ENCODE data around the gene FGF14. TPM values are rescaled to one million over a fixed set of nuclear protein-coding genes. Genes with fewer than 3 reads are reported as not detected.

Gene FGF14
- total RNA-seq, 5 donors from 2014 or later (not counting 1 experiment from before 2014, with no cell fraction given): 0.03 TPM; not detected in 3

DNA sequence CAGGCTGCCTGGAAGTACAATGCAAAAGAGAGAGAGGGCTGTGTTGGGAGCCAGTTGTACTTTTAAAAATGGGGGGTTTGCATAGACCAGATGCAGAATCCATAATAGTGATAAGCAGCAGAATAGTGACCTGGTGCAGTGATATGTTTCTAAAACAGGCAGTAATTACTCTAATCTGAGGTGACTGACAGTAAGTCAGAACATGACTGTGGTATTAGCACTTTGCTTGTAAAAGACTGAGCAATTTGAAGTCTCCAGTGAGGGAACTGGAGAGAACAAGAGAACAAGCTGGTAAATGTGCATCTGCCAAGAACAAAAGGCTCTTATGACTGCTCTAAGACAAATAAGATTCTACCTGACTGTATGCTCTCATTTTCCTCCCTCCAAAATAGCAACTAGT, 565.9 kb downstream of the FGF14 start:
- Histone ChIP-seq H3K36me3 (ENCODE audit: control insufficient read depth in 2 of 2, extremely low read depth in 1 of 2, insufficient read depth in 1 of 2, low read length in 1 of 2) (no peaks in the 10 kb centered on the region), H3K9me3 (no peaks in the 10 kb centered on the region), H3K27ac (ENCODE audit: low read length) (no peak overlapping the region), H3K4me3 (ENCODE audit: control insufficient read depth in 1 of 2, extremely low read depth in 1 of 2, low read length in 1 of 2) (no peak overlapping the region), H3K27me3 (replicated peaks in 1 of 2; ENCODE audit: control insufficient read depth in 2 of 2, extremely low read depth in 1 of 2, insufficient read depth in 2 of 2, low read length in 1 of 2) (no peaks in the 10 kb centered on the region), H3K4me1 (ENCODE audit: control insufficient read depth in 1 of 2, extremely low read depth in 1 of 2, insufficient read depth in 2 of 2, low read length in 2 of 2) (no peaks in the 10 kb centered on the region)
- H3K27ac Mint-ChIP-seq: no peak overlapping the region
- no peak overlapping the region for H3K4me3 Mint-ChIP-seq
- peaks cover 3 to 11% of the 10 kb centered on the region in 2 donors for H3K27me3 Mint-ChIP-seq
- no peak for DNase-seq
- H3K36me3 Mint-ChIP-seq: no peaks in the 10 kb centered on the region
- ChIA-PET POLR2A (no interaction called here), CTCF (no interaction called here)
- ATAC-seq (replicated peaks in 1 of 4): no peak
- no peaks in the 10 kb centered on the region for H3K4me1 Mint-ChIP-seq
- peaks cover 0 to 8% (median under 1%) of the 10 kb centered on the region in 3 donors for H3K9me3 Mint-ChIP-seq

DNA sequence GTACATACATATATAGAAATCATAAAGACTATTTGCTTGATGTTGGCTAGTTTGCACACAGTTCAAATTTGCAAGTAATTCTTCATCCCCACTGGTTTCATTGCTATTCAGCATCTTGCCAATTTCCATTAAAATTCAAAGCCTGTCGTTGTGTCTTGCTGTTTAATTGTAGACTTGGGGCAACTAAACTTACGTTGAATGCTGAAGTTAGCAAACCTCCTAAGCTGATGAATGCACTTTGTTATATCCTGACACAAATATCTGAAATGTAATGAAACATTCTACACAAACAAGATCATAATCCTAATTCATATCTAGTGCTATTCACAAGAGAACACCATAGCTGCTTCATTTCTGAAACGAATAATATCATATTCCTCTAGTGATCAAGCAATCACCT, 568.2 kb downstream of the FGF14 start:
- Histone ChIP-seq H3K4me1 (ENCODE audit: control insufficient read depth in 1 of 2, extremely low read depth in 1 of 2, insufficient read depth in 2 of 2, low read length in 2 of 2) (no peaks in the 10 kb centered on the region), H3K9me3 (no peaks in the 10 kb centered on the region), H3K4me3 (ENCODE audit: control insufficient read depth in 1 of 2, extremely low read depth in 1 of 2, low read length in 1 of 2) (no peak overlapping the region), H3K36me3 (ENCODE audit: control insufficient read depth in 2 of 2, extremely low read depth in 1 of 2, insufficient read depth in 1 of 2, low read length in 1 of 2) (no peaks in the 10 kb centered on the region), H3K27ac (ENCODE audit: low read length) (no peak overlapping the region), H3K27me3 (replicated peaks in 1 of 2; ENCODE audit: control insufficient read depth in 2 of 2, extremely low read depth in 1 of 2, insufficient read depth in 2 of 2, low read length in 1 of 2) (no peaks in the 10 kb centered on the region)
- Mint-ChIP-seq H3K36me3 (no peaks in the 10 kb centered on the region), H3K4me3 (no peak overlapping the region), H3K9me3 (peaks cover 0 to 8% (median 4%) of the 10 kb centered on the region in 3 donors), H3K27me3 (peaks cover 3 to 11% of the 10 kb centered on the region in 2 donors), H3K27ac (no peak overlapping the region), H3K4me1 (no peaks in the 10 kb centered on the region)
- no peak for ATAC-seq (replicated peaks in 1 of 4)
- no peak for DNase-seq
- POLR2A ChIA-PET: no interaction called here
- WGBS (ENCODE audit: insufficient coverage): no CpG with 5 or more reads among the region's 3 CpGs
- CTCF ChIA-PET: no interaction called here

DNA sequence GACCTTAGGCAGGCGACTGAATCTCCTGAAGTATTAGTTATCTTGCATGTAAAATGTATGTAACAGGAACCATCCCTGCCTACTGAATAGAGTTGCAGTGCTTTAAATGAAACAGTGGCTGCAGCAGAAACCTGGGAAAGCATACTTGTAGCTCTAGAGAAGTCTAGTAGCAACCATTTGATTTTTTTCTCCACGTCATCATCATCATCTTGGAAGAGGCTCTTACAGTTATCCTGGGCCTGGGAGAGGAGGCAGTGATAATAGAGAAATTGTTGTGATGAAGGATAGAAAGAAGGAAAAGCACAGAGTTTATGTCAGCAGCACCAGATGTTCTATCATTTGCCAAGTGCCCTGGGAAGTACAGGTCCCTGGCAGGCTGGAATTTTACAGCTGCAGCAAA, 571.8 kb downstream of the FGF14 start:
- no peaks in the 10 kb centered on the region for H3K4me1 Mint-ChIP-seq
- WGBS (ENCODE audit: insufficient coverage): no CpG with 5 or more reads among the region's 2 CpGs
- Histone ChIP-seq H3K27me3 (replicated peaks in 1 of 2; ENCODE audit: control insufficient read depth in 2 of 2, extremely low read depth in 1 of 2, insufficient read depth in 2 of 2, low read length in 1 of 2) (no peaks in the 10 kb centered on the region), H3K4me3 (ENCODE audit: control insufficient read depth in 1 of 2, extremely low read depth in 1 of 2, low read length in 1 of 2) (no peak overlapping the region), H3K9me3 (no peaks in the 10 kb centered on the region), H3K27ac (ENCODE audit: low read length) (no peak overlapping the region), H3K36me3 (ENCODE audit: control insufficient read depth in 2 of 2, extremely low read depth in 1 of 2, insufficient read depth in 1 of 2, low read length in 1 of 2) (no peaks in the 10 kb centered on the region), H3K4me1 (ENCODE audit: control insufficient read depth in 1 of 2, extremely low read depth in 1 of 2, insufficient read depth in 2 of 2, low read length in 2 of 2) (no peaks in the 10 kb centered on the region)
- ChIA-PET POLR2A (no interaction called here), CTCF (no interaction called here)
- H3K36me3 Mint-ChIP-seq: no peaks in the 10 kb centered on the region
- no peak overlapping the region for H3K4me3 Mint-ChIP-seq
- DNase-seq: no peak
- no peak overlapping the region for H3K27ac Mint-ChIP-seq
- peaks cover 3 to 11% of the 10 kb centered on the region in 2 donors for H3K27me3 Mint-ChIP-seq
- H3K9me3 Mint-ChIP-seq: peaks cover 0 to 8% (median 4%) of the 10 kb centered on the region in 3 donors
- no peak for ATAC-seq (replicated peaks in 1 of 4)

DNA sequence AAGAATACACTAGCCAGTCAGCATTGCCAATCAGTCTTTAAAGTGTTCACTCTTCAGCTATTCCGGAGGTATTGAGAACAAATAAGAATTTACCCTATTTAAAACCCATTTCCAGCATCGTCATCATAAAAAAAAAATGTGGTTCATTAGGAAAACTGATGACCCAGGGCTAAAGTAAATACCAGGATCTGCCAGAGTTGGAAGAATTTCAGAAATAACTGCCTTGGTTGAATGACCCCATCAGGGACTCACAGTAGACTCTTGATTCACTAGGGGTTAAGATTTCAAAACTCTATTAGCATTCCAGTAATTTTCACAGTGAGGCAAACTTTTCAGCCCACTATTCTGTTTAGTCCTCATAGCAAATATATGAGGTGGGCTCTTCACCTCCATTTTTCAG, 572.4 kb downstream of the FGF14 start:
- H3K36me3 Mint-ChIP-seq: no peaks in the 10 kb centered on the region
- H3K4me3 ChIP-seq (ENCODE audit: control insufficient read depth in 1 of 2, extremely low read depth in 1 of 2, low read length in 1 of 2): no peak overlapping the region

DNA sequence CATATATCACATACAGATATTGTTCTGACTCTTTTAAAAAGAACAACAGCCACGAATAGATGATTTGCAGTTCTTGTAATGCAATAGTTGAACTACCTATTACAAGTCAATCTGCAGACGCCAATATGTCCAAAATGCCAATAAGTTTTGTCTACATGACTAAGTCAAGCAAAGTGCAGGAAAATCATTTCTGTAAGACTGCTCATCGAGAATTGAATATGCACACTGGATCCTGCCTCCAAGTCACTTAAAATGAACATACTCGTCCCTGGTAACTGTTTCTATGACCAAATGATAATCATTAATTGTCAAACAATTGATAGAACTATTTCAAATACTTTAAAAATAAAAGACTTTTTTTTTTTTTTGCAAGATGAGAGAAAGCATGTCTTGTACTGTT, 573.7 kb downstream of the FGF14 start:
- no peaks in the 10 kb centered on the region for H3K36me3 Mint-ChIP-seq
- WGBS (ENCODE audit: insufficient coverage): 83% methylated on average over 2 of the region's 4 CpGs
- no peaks in the 10 kb centered on the region for H3K27me3 ChIP-seq (replicated peaks in 1 of 2; ENCODE audit: control insufficient read depth in 2 of 2, extremely low read depth in 1 of 2, insufficient read depth in 2 of 2, low read length in 1 of 2)
- no peak overlapping the region for H3K27ac Mint-ChIP-seq
- no peaks in the 10 kb centered on the region for H3K36me3 ChIP-seq (ENCODE audit: control insufficient read depth in 2 of 2, extremely low read depth in 1 of 2, insufficient read depth in 1 of 2, low read length in 1 of 2)
- H3K27me3 Mint-ChIP-seq: peaks cover 6 to 11% of the 10 kb centered on the region in 2 donors
- peaks cover 0 to 8% (median 4%) of the 10 kb centered on the region in 3 donors for H3K9me3 Mint-ChIP-seq
- no peaks in the 10 kb centered on the region for H3K4me1 Mint-ChIP-seq
- DNase-seq (no peak), ATAC-seq (replicated peaks in 1 of 4) (no peak)
- CTCF ChIA-PET: no interaction called here
- H3K9me3 ChIP-seq: no peaks in the 10 kb centered on the region
- no peak overlapping the region for H3K27ac ChIP-seq (ENCODE audit: low read length)
- H3K4me1 ChIP-seq (ENCODE audit: control insufficient read depth in 1 of 2, extremely low read depth in 1 of 2, insufficient read depth in 2 of 2, low read length in 2 of 2): no peaks in the 10 kb centered on the region
- POLR2A ChIA-PET: no interaction called here
- no peak overlapping the region for H3K4me3 Mint-ChIP-seq
- H3K4me3 ChIP-seq (ENCODE audit: control insufficient read depth in 1 of 2, extremely low read depth in 1 of 2, low read length in 1 of 2): no peak overlapping the region

More for the DNA sequence above, 572.4 kb downstream of the FGF14 start:
- Histone ChIP-seq H3K27ac (ENCODE audit: low read length) (no peak overlapping the region), H3K9me3 (no peaks in the 10 kb centered on the region), H3K27me3 (replicated peaks in 1 of 2; ENCODE audit: control insufficient read depth in 2 of 2, extremely low read depth in 1 of 2, insufficient read depth in 2 of 2, low read length in 1 of 2) (no peaks in the 10 kb centered on the region), H3K36me3 (ENCODE audit: control insufficient read depth in 2 of 2, extremely low read depth in 1 of 2, insufficient read depth in 1 of 2, low read length in 1 of 2) (no peaks in the 10 kb centered on the region), H3K4me1 (ENCODE audit: control insufficient read depth in 1 of 2, extremely low read depth in 1 of 2, insufficient read depth in 2 of 2, low read length in 2 of 2) (no peaks in the 10 kb centered on the region)
- Mint-ChIP-seq H3K4me1 (no peaks in the 10 kb centered on the region), H3K27me3 (peaks cover 6 to 11% of the 10 kb centered on the region in 2 donors), H3K27ac (no peak overlapping the region), H3K9me3 (peaks cover 0 to 8% (median 4%) of the 10 kb centered on the region in 3 donors), H3K4me3 (no peak overlapping the region)
- CTCF ChIA-PET: no interaction called here
- ATAC-seq (replicated peaks in 1 of 4) (no peak), DNase-seq (no peak)
- WGBS (ENCODE audit: insufficient coverage): no CpG with 5 or more reads among the region's 2 CpGs
- POLR2A ChIA-PET: no interaction called here

DNA sequence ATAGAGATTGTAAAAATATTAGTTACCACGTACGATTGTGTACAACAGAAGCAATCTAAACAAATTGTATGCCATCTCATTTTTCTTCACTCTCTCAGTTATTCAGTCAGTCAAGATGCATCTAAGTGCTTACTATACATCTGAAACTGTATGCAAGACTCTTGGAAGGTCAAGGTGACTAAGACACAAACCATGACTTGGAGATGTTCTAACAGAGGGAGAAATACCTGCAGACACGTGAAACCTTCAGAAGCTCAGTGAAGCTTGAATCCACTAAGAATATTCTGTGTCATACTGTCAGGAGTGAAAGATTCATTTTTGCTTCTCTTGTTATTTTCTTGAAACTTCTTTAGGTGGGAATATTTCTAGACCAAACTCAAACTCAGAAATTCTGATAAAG, 584.0 kb downstream of the FGF14 start:
- no CpG with 5 or more reads among the region's 3 CpGs for WGBS (ENCODE audit: insufficient coverage)
- Mint-ChIP-seq H3K36me3 (no peaks in the 10 kb centered on the region), H3K27ac (no peak overlapping the region), H3K4me1 (no peaks in the 10 kb centered on the region), H3K4me3 (no peak overlapping the region), H3K9me3 (no peaks in the 10 kb centered on the region), H3K27me3 (peaks cover 0 to 7% of the 10 kb centered on the region in 2 donors)
- ATAC-seq (replicated peaks in 1 of 4): no peak
- no peaks in the 10 kb centered on the region for H3K27me3 ChIP-seq (replicated peaks in 1 of 2; ENCODE audit: control insufficient read depth in 2 of 2, extremely low read depth in 1 of 2, insufficient read depth in 2 of 2, low read length in 1 of 2)
- CTCF ChIA-PET: no interaction called here
- POLR2A ChIA-PET: no interaction called here
- no peaks in the 10 kb centered on the region for H3K36me3 ChIP-seq (ENCODE audit: control insufficient read depth in 2 of 2, extremely low read depth in 1 of 2, insufficient read depth in 1 of 2, low read length in 1 of 2)
- no peaks in the 10 kb centered on the region for H3K4me1 ChIP-seq (ENCODE audit: control insufficient read depth in 1 of 2, extremely low read depth in 1 of 2, insufficient read depth in 2 of 2, low read length in 2 of 2)
- H3K9me3 ChIP-seq: no peaks in the 10 kb centered on the region
- no peak for DNase-seq
- H3K4me3 ChIP-seq (ENCODE audit: control insufficient read depth in 1 of 2, extremely low read depth in 1 of 2, low read length in 1 of 2): no peak overlapping the region
- no peak overlapping the region for H3K27ac ChIP-seq (ENCODE audit: low read length)

DNA sequence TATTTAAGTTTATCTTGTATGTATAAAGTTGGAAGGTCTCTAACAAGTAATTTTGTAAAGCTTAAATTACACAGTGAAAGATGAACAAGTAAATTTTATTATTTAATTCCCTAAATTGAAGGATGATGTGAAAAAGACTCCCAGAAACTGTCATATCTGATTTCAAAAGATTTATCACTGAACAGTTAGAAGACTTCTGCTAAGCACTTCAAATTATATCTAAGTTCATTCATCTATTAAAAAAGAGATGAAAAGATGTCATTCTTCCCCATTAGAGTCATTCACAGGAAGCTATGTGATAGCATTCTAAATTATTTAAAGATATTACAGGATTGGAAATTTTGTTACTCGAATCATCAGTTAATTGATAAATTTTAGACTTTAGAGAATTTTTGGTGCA, 590.0 kb downstream of the FGF14 start:
- Mint-ChIP-seq H3K36me3 (no peaks in the 10 kb centered on the region), H3K27ac (no peak overlapping the region), H3K4me1 (no peaks in the 10 kb centered on the region), H3K9me3 (no peaks in the 10 kb centered on the region), H3K27me3 (peaks cover 0 to 10% of the 10 kb centered on the region in 2 donors), H3K4me3 (no peak overlapping the region)
- no peak for ATAC-seq (replicated peaks in 1 of 4)
- no peaks in the 10 kb centered on the region for H3K36me3 ChIP-seq (ENCODE audit: control insufficient read depth in 2 of 2, extremely low read depth in 1 of 2, insufficient read depth in 1 of 2, low read length in 1 of 2)
- no peak overlapping the region for H3K4me3 ChIP-seq (ENCODE audit: control insufficient read depth in 1 of 2, extremely low read depth in 1 of 2, low read length in 1 of 2)
- no peak overlapping the region for H3K27ac ChIP-seq (ENCODE audit: low read length)
- DNase-seq: no peak
- no CpG with 5 or more reads among the region's 1 CpG for WGBS (ENCODE audit: insufficient coverage)
- ChIA-PET POLR2A (no interaction called here), CTCF (no interaction called here)
- H3K9me3 ChIP-seq: no peaks in the 10 kb centered on the region
- H3K4me1 ChIP-seq (ENCODE audit: control insufficient read depth in 1 of 2, extremely low read depth in 1 of 2, insufficient read depth in 2 of 2, low read length in 2 of 2): no peaks in the 10 kb centered on the region
- H3K27me3 ChIP-seq (replicated peaks in 1 of 2; ENCODE audit: control insufficient read depth in 2 of 2, extremely low read depth in 1 of 2, insufficient read depth in 2 of 2, low read length in 1 of 2): no peaks in the 10 kb centered on the region
